Measurements from ENCODE around the gene MET. TPM values are rescaled to one million over a fixed set of nuclear protein-coding genes. Genes with fewer than 3 reads are reported as not detected.

MET gene
- total and polyA plus RNA-seq, 2 donors (not counting 3 experiments of a cell fraction or from before 2014, with no cell fraction given): 21.1 to 44.5 TPM

- intact Hi-C loops (cut with micrococcal nuclease) (no loop called here), dilution Hi-C loops (cut with MboI; ENCODE audit: extremely low pct_ligation_motif_present, low sequenced_read_pairs) (no loop called here)
- ChIA-PET CTCF (interaction anchor here (1.2 to 7.7 kb wide), 2 partner anchors 140 to 219 kb away, joined by 3 to 137 read pairs; partner anchors contain the start of gene MET), POLR2A (no interaction called here)
- Histone ChIP-seq H4K20me1 (replicated peaks; ENCODE audit: control insufficient read depth, extremely low read depth, insufficient read depth, low read length) (no peaks in the 10 kb centered on the region), H3K27ac (ENCODE audit: insufficient read depth, low read depth, low read length) (no peak overlapping the region), H3K9me1 (replicated peaks; ENCODE audit: control insufficient read depth, extremely low read depth, insufficient read depth, low read length) (no peaks in the 10 kb centered on the region), H2AFZ (ENCODE audit: low read depth, low read length) (no peak overlapping the region), H3K4me1 (ENCODE audit: control insufficient read depth, extremely low read depth, insufficient read depth, low read length) (peaks cover 9% of the 10 kb centered on the region), H3K9ac (replicated peaks; ENCODE audit: extremely low read depth, insufficient read depth, low read length) (no peak overlapping the region), H3K36me3 (ENCODE audit: control insufficient read depth in 2 of 2, extremely low read depth in 1 of 2, insufficient read depth in 2 of 2, low read length in 2 of 2) (no peaks in the 10 kb centered on the region), H3K27me3 (ENCODE audit: control insufficient read depth in 2 of 2, insufficient read depth in 2 of 2, low read length in 2 of 2) (no peaks in the 10 kb centered on the region), H3K9me3 (replicated peaks; ENCODE audit: control insufficient read depth, insufficient read depth, low read length) (no peaks in the 10 kb centered on the region), H3K79me2 (ENCODE audit: control insufficient read depth, insufficient read depth, low read length) (no peaks in the 10 kb centered on the region), H3K4me3 (replicated peaks in 1 of 3; ENCODE audit: insufficient read depth in 1 of 3, low read depth in 1 of 3, low read length in 3 of 3) (no peak overlapping the region), H3K4me2 (ENCODE audit: insufficient read depth, low read length) (no peak overlapping the region)
- DNase-seq (ENCODE audit: low read depth, low spot score): no peak
- BruUV-seq (replicated peaks): no TSS peak
- no peak for TF ChIP-seq GATA2 (IDR thresholded peaks at IDR 0.05; ENCODE audit: insufficient read depth, insufficient read length, low read depth, low read length)
- TF ChIP-seq EZH2 (IDR thresholded peaks at IDR 0.05; ENCODE audit: borderline replicate concordance, low read depth, low read length, severe bottlenecking): no peak
- no peak for TF ChIP-seq JUN (IDR thresholded peaks at IDR 0.05; ENCODE audit: borderline replicate concordance, insufficient read depth, insufficient read length, low read depth)
- TF ChIP-seq MAX (IDR thresholded peaks at IDR 0.05; ENCODE audit: insufficient read depth, insufficient read length): no peak
- TF ChIP-seq POLR2A (IDR thresholded peaks at IDR 0.05; ENCODE audit: low read depth, low read length): no peak
- TF ChIP-seq MYC (IDR thresholded peaks at IDR 0.05; ENCODE audit: low read depth, low read length): no peak
- no peak for TF ChIP-seq CTCF (IDR thresholded peaks at IDR 0.05; ENCODE audit: extremely low read depth in 1 of 2, insufficient read depth in 1 of 2, low read depth in 1 of 2, low read length in 2 of 2)
- TF ChIP-seq POLR2AphosphoS5 (IDR thresholded peaks at IDR 0.05; ENCODE audit: insufficient read depth, low read depth, low read length): no peak
- TF ChIP-seq FOS (IDR thresholded peaks at IDR 0.05; ENCODE audit: borderline replicate concordance, insufficient read depth, low read length): no peak
- FAIRE-seq: no peak
Observed at GRCh38 chr7:116811768-116812167, 139.8 kb downstream of the MET start.

All from endothelial cell of umbilical vein (primary cell).